Head of caudate nucleus (tissue), 42 donors: Measurements from ENCODE around the gene MAN1C1.
A peak's percentile ranks its signal among the peaks of the same experiment; 100 is the strongest.

ENCODE experiments used
- DNase-seq, 42 donors: peaks; one replicate each; pipeline versions ENCODE4 v3.0.0 to v3.0.0-alpha.2; 2020 to 2021; ENCODE audit warnings: mixed read lengths in 7 of 42
- intact Hi-C: fragments of 100-400 bp; cut with DNase I; formaldehyde crosslinking; loops from one replicate; pipeline ENCODE4 v1.15.0; 2022

Gene MAN1C1

DNA sequence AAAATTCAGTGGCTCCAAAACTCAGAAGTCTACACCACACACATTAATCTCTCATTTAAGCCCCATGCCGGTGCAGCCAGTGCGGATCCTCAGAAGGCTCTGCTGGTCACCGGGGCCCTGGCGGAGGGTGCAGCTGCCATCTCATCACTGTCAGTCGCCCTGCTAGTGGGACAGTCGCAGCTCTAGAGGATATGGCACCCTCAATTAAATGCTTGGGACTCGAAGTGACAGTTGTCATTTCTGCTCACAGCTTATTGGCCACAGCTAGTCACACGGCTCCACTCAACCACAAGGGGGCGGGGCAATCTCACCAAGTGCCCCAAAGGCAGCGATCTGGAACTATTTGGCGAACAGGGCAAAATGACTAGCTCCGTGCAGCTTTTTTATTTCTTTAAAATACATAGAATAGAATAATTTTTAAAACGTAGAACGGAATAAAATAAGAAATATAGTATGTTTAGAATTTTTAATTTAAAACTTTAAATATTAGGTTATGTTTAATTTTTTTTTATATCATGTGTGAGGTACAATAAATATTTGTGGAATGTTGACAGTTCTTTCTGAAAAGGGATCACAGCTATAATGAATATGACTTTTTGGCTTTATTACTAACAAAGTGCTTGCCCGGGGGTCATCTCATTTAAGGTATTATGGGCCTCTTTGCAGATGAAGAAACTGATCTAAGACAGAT, 8.0 kb upstream of the MAN1C1 start:
- intact Hi-C loops: loop anchor here (5.0 kb wide), 1 partner anchor 189 kb away; no protein-coding TSS in a partner anchor

DNA sequence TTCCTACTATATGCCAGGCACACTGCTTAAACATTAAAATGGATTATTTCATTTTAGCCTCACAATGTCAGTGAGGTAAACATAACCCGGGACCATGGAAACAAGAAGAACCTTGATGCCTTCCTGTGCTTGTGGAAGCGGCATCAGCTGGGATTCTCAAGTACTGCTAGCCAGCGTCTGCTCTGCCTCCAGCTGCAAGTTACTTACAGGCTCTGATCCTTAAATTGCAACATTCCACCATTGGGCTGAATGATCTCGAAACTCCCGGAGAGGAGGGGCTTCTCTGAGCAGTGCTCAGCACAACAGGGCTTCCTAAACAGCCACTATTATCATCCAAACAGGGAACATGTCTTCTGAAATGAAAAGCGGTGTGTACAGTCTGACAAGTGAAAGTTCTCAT, 6.7 kb upstream of the MAN1C1 start:
- peak in 2 of 42 donors; percentile 36 to 43 for DNase-seq
- intact Hi-C loops: loop anchor here (5.0 kb wide), 1 partner anchor 187 kb away; no protein-coding TSS in a partner anchor

More for the DNA sequence above, 8.0 kb upstream of the MAN1C1 start:
- peak; percentile 82 to 96 (median 91) for DNase-seq

DNA sequence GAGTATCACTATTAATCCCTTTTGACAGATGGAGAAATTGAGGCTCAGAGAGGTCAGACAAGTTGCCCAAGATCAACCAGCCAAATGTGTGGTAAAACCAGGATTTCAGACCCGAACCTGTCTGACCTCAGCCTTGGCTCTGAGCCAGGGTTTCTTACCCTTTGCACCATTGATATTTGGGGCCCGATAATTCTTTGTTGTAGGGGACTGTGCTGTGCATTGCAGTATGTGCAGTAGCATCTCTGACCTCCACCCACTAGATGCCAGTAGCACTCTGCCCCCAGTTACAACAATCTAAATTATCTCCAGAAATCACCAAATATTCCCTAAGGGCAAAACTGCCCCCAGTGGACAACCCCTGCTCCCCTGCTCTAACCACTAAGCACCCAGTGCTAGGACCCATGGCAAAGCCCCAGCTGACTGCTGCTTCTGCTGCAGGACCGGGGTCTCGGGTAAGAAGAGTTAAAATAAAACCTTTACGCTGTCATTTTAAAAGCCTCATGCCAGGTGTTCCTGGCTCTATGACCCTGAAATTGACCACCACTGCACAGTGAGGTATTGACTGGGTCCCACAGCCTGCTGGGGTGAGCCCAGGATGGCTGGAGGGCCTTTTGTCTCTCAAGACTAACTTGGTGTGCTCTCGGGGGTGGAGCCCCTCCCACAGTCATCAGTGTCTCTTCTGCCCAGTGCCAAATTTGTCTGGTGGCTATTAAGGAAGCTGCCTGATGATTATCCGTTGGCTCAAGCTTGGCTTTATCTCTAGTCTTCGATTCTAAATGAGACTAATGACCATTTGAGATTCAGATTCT, 5.6 kb upstream of the MAN1C1 start:
- intact Hi-C loops: no loop called here

DNA sequence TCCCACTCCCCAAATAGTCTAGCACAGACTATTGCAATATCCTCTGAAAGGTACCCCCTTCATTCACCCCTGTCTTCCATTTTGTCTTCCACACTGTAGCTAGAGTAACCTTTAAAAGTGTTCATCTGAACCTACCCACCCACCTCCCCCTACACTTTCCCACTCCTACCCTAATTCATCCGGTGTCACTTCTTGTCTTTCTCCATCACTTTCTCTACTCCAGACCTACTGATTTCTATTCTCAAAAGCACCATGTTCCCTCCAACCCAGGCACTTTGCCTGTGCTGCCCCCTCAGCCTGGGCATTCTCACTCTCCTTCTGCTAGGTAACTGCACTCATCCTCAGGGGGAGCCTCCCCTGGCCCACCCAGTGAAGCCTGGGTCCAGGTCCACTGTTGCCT, 4.7 kb upstream of the MAN1C1 start:
- intact Hi-C loops: no loop called here
- peak in 1 of 42 donors; percentile 4 for DNase-seq

More for the DNA sequence above, 5.6 kb upstream of the MAN1C1 start:
- DNase-seq: peak in 1 of 42 donors; percentile 42

DNA sequence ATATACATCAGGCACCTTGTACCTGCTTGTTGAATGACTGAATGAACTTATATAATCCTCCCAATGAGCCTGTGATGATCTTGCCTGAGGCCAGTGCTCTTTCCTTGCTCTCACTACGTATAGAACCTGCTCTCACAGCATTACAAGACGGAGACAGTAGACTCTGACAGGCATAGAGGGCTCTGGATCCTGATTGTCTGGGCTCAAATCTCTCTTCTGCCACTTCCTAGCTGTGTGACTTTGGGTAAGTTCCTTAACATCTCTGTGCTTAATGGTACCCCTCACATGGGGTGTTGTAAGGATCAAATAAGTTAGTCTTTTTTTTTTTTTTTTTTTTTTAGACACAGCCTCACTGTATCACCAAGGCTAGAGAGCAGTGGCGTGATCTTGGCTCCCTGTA, 4.2 kb upstream of the MAN1C1 start:
- DNase-seq: peak in 1 of 42 donors; percentile 16
- intact Hi-C loops: no loop called here

DNA sequence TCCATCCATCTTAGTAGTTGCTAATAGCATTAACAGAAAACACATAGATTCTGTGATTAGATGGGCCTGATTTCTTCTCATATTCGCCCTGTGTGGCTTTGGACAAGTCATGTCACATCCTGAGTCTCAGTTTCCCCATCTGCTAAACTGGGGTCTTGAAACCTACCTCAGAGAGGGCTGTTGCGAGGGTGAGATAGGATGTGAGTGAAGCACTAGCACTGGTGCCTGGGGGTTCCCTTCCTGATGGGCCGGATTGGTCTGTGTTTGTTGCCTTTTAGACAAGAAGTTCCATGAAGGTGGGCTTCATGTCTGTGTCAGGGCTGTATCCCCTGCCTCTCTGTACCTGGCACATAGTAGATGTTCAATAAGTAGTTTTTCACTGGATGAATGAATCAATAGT, 3.5 kb upstream of the MAN1C1 start:
- intact Hi-C loops: no loop called here
- DNase-seq: peak in 1 of 42 donors; percentile 37

DNA sequence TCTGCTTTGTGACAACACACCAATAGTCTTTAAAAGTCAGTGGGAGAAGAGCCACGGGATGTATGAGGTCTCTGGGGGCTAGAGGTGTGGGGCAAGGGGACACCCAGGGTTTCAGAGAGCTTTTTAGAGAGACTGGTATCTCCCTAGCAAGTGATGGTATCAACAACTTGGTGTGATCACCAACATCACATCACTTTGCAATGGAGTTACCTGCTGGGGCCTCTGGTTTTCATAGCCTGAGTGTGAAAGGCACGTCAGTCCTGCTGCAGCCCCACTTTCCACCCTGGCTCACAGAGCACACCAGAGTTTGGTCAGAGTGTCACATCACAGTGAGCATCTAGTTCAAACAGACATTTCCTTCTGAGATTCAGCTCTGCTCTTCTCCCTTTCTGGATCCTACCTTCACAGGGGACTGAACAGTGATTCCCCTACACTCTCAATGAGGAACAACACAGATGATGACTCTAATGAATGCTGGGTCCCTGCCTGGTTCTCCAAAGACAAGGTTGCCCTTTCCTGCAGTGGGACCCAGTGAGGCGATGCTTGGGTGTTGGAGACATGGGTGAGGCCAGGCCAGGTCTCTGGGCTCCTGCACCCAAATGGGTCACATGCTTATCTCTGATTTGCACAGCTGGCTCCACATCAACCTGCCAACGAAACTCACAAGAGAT, 2.0 kb upstream of the MAN1C1 start:
- DNase-seq: peak in 1 of 42 donors; percentile 45
- intact Hi-C loops: no loop called here

DNA sequence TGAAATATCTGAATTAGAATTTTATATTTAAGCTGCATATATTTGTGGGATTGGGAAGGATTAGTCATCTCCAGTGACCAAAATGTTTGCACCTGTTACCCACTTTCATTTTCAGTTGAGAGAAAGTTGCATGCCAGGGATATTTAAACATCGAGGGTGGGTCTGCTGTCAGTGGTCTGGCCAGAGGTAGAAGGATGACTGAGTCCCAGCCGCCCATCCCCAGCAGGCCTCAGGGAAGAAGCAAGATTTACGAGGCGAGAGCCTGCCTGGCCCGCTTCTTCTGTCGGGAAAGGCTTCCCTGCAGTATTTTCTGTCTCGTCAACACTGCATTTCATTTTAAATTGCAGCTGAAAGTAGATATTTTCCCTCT, 1.4 kb upstream of the MAN1C1 start:
- intact Hi-C loops: no loop called here
- no peak for DNase-seq

DNA sequence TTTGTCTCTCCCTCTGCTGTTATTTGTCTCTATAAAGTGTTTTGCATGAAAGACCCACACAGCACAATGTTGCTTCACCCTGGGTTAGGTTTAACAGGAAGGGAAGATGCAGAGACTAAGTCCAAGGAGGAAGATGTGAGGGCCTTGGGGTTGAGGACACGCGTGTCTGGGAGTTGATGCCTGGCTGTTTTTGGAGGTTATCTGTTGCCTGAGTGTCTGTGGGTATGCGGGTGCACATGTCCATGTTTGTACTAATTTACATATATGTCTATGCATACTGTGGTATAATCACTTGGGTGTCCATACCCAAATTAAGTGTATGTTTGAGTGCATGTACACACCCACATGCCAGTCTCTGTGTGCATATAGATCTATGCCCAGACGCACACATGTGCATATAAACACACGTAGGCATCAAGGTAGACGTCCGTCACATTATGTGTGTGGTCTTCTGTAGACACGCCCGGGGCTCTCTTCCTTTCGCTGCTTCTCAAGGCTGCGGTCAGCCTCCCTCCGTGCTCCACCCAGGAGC, 962 bp upstream of the MAN1C1 start:
- peak in 1 of 42 donors; percentile 38 for DNase-seq
- intact Hi-C loops: no loop called here

DNA sequence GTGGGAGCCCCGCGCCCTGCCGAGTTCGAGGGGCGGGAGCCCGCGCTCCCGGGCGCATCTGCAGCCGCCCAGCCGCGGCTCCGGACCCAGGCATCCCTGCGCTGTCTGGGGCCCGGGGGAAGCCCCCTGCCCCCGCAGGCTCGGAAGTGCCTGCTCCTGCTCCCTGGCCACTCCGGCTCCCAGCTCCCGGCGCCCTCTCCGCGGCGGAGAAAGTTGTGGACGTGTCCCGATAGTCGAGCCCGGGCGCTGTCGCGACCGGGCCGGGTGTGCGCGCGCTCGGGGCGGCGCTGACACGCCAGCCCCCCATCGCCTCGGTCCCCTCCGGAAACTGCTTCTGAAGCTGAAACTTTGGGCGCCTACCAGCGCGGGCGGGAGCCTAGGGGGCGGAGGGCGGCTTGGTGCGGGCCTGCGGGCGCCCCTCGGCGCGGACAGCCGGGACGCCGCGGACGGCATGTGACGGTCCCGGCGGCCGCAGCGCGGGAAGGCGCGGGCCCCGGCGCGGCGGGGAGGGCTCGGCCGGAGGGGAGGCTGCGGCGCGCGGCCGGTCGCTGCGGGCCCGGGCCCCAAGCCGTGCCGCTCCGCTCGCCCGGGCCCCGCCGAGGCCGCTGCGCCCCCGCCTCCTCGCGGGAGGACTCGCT, 515 bp downstream of the MAN1C1 start:
- peak in 5 of 42 donors; percentile 15 to 34 (median 33) for DNase-seq
- intact Hi-C loops: no loop called here

DNA sequence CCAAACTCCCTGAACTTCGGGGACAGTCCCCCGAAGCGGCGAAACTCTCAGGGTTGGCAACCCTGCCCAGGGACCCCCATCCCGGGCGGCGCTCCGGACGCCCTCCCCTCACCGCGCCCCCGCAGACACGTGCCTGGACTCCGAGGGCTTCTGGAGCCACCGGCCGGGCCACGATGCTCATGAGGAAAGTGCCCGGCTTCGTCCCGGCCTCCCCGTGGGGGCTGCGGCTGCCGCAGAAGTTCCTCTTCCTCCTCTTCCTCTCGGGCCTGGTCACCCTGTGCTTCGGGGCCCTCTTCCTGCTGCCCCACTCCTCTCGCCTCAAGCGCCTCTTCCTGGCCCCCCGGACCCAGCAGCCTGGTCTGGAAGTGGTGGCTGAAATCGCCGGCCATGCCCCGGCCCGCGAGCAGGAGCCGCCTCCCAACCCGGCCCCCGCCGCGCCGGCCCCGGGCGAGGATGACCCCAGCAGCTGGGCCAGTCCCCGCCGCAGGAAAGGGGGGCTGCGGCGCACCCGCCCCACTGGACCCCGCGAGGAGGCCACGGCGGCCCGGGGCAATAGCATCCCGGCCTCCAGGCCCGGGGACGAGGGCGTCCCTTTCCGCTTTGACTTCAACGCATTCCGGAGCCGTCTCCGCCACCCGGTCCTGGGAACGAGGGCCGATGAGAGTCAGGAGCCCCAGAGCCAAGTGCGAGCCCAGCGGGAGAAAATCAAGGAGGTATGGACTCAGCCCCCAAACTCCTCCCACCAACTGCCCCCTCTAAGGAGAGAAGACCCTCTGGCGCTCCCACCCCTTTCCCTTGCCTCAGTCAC, 1.2 kb downstream of the MAN1C1 start:
- intact Hi-C loops: no loop called here
- peak in 30 of 42 donors; percentile 8 to 63 (median 32) for DNase-seq

DNA sequence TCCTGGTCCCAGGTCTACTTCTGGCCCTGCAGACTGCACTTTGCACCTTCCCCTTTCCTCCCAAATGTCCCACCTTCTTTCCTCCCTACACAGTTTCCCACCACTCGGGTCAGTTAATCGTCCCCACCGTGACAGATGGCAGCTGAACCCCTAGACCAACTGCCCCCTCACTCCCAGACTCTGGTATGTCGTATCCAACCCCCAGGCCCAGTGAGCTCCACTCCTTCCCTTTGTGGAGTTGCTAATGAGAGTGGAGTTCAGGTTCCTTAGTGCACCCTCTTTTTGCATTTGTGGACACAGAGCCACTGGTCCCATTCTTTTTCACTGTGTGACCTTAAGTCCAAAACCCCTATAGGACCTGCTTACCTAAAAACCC, 1.8 kb downstream of the MAN1C1 start:
- peak in 2 of 42 donors; percentile 15 to 40 for DNase-seq
- intact Hi-C loops: no loop called here

DNA sequence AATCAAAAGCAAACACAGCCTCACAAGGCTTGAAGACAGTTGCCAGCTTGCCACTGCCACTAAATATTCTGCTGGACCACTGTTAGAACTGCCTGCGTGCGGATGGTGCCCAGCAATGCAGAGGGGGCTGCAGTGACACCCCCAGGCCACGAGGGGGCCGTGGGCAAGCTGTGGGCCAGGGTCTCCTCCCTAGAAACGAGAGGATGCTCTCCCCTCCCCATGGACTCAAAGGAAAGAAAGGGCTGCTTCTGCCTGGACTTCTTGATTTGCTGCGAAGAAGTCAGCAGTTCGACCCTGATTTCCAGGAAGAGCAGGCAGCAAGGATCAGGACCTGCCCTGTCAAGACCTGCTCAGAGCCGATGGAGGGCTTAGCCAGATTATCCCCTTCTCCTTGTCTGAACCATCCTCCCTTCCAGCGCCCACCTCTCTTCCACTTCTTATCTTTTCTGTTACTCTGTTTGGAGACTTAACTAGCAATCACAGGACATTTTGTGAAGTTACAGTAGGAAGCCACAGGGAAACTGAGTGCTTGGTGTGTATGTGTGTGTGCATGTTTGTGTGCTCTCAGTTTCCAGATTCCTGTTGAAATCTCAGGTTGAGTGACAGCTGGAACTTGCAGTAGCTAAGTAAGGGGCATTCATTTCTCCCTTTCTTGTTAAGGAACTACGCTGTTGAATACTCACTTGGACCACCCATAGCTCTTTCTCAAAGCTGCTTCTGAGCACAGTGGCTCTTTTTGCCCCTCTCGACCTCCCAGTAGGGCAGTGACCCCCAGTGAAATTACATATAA, 2.7 kb downstream of the MAN1C1 start:
- DNase-seq: peak; percentile 36 to 88 (median 72)
- intact Hi-C loops: no loop called here

DNA sequence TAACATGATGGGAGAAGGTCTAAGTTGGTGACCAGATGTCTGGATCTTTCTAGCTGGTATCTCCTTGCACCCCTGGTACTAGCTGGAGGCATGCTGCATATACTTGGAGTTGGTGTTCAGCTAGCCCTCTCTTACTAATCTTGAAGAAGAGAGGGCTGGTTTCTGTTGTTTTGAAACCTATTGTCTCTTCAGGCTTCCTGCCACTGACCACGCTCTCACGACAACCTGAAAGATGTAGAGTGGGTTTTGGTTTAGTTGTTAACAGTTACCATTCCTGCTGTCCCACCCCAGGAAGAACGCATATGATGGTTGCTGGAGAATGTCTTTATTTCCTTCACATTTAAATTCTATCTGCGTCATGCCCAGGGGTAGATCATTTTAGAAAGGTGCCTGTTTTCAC, 3.6 kb downstream of the MAN1C1 start:
- no peak for DNase-seq
- intact Hi-C loops: no loop called here

DNA sequence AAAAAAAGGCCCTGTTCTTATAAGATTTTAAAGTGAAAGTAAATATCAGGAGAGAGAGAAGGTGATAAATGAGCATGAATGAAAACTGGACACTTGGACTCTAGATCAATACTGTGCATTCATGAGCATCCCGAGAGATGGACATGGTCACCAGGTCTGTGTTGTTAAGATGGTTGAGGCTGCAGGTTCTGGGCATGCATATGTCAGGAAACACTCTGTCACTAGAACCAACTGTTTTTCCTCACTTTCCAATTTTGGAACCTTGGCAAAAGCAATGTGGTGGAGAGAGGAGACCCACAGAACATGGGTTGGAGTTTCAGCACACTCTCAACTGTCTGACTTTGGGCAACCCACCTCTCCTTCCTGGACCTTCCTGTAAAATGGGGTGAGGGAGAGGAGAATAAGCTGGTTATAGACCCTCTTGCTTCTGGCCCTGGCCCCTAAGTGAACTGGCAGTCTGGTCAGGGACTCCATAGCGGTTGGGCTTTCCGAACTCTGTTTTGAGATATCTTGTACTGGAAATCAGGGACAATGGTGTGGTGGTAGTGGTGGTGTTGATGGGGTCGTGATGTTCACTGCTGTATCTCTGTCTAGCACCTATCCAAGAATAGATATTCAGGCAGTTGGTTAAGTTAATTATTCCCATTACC, 4.2 kb downstream of the MAN1C1 start:
- intact Hi-C loops: no loop called here
- no peak for DNase-seq

DNA sequence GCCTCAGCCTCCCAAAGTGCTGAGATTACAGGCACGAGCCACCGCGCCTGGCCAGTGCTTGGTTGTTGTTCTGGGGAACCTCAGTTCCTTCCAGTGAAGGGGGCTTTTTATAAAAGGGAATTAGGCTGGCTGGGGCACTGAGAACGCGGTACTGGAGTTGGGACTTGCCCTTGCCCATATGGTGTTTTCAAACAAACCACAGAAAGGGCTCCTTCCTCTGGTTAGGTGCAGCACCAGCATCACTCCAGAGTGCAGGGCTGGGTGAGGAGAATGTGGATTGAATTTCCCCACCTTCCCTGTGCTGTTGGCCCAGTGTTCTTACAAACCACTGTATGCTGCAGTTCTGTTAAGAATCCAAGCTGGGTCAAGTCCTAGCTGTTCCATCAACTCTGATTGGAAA, 5.3 kb downstream of the MAN1C1 start:
- intact Hi-C loops: no loop called here
- DNase-seq: no peak

DNA sequence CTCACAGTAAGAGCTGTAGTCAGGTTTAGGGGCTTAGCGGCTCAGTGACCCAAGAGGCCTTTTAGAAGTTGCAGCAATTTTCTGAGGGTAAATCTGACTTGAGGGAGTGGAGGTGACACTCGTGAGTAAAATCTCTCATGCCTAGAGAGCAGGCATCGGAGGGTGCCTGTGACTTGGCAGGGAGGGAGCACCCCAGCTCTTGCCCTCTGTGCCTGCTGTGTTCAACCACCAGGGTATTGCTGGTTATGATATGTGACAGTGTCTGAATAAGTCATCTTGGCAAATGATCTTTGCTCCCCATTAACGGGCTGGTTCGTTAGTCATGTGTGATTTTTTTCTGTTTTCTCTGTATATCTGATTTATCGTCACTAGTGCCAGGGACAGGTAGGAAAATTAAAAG, 5.9 kb downstream of the MAN1C1 start:
- intact Hi-C loops: no loop called here
- DNase-seq: peak in 1 of 42 donors; percentile 22
